ENCODE data around the gene MUC4.

GRCh38 chr3:195718477-195718984, 93.2 kb downstream of the MUC4 start:
- TF ChIP-seq EZH2 (IDR thresholded peaks at IDR 0.05; ENCODE audit: borderline replicate concordance, low read depth, low read length, poor library complexity, severe bottlenecking): no peak
- TF ChIP-seq CTCF (conservative IDR thresholded peaks at IDR 0.05; ENCODE audit: low read depth, low read length): no peak

All from A673 (cell line).